T-cell (primary cell): ENCODE data around the gene CACNA1S. TPM values are rescaled to one million over a fixed set of nuclear protein-coding genes. Genes with fewer than 3 reads are reported as not detected.

Source experiments
- ATAC-seq, 4 experiments: fragments of 200-7000 bp in 3 of 4; fragments of 150-1000 bp in 1 of 4; cut with Tn5 transposase; replicated peaks in 1 of 4; 1 replicate in 3 of 4; 2 replicates in 1 of 4; pipeline ENCODE4 v1.10.0; 2021; ENCODE audit warnings: moderate library complexity in 3 of 4, mild to moderate bottlenecking in 2 of 4, moderate number of reproducible peaks in 1 of 4
- CTCF ChIA-PET, 2 donors: fragments of 300-600 bp; sonication (Branson Sonifier 250); formaldehyde crosslinking; loops; one replicate each; lab custom pipeline; 2022; ENCODE audit warnings: antibody characterized with exemption in 2 of 2; lab: Charles Lee
- POLR2A ChIA-PET, 2 donors: fragments of 300-600 bp; sonication (Branson Sonifier 250); formaldehyde crosslinking; loops; one replicate each; lab custom pipeline; 2022; ENCODE audit warnings: antibody characterized with exemption in 2 of 2; lab: Charles Lee
- DNase-seq, 35 experiments: peaks; one replicate each; pipeline versions ENCODE4 v3.0.0 to v3.0.0-alpha.2; 2013 to 2023
- H3K27ac ChIP-seq: one replicate; pipeline ENCODE4 v1.5.1; 2013; ENCODE audit warnings: low read length
- H3K27me3 ChIP-seq, 2 experiments: replicated peaks in 1 of 2; 1 replicate in 1 of 2; 2 replicates in 1 of 2; pipeline versions ENCODE4 v1.6.1 to v1.7.0; 2013; ENCODE audit warnings: low read length in 1 of 2, mixed read lengths in 1 of 2; ENCODE audit not compliant: control insufficient read depth in 2 of 2, insufficient read depth in 2 of 2; ENCODE audit errors: extremely low read depth in 1 of 2
- H3K36me3 ChIP-seq, 2 donors: 1 replicate in 1 of 2; 2 replicates in 1 of 2; pipeline versions ENCODE4 v1.6.1 to v1.7.0; 2013; ENCODE audit warnings: low read length in 1 of 2; ENCODE audit not compliant: control insufficient read depth in 2 of 2, insufficient read depth in 1 of 2; ENCODE audit errors: extremely low read depth in 1 of 2
- H3K4me1 ChIP-seq, 2 experiments: 1 replicate in 1 of 2; 2 replicates in 1 of 2; pipeline versions ENCODE4 v1.6.1 to v1.7.0; 2013; ENCODE audit warnings: low read length in 2 of 2, mixed read lengths in 1 of 2; ENCODE audit not compliant: insufficient read depth in 2 of 2, control insufficient read depth in 1 of 2; ENCODE audit errors: extremely low read depth in 1 of 2
- H3K4me3 ChIP-seq, 2 donors: 1 replicate in 1 of 2; 2 replicates in 1 of 2; pipeline versions ENCODE4 v1.5.1 to v1.7.0; 2013; ENCODE audit warnings: mild to moderate bottlenecking in 2 of 2, low read length in 1 of 2, moderate library complexity in 1 of 2; ENCODE audit not compliant: control insufficient read depth in 1 of 2; ENCODE audit errors: extremely low read depth in 1 of 2
- H3K9me3 ChIP-seq: 2 replicates; pipeline ENCODE4 v1.7.0; 2013
- H3K27ac Mint-ChIP-seq, 2 donors: one replicate each; pipeline ENCODE4 v1.8.0; 2020 to 2021; ENCODE audit warnings: mild to moderate bottlenecking in 2 of 2, mixed read lengths in 2 of 2
- H3K27me3 Mint-ChIP-seq, 2 donors: one replicate each; pipeline ENCODE4 v1.8.0; 2021 to 2022; ENCODE audit warnings: mixed read lengths in 2 of 2
- H3K36me3 Mint-ChIP-seq: one replicate; pipeline ENCODE4 v1.8.0; 2021; ENCODE audit warnings: mixed read lengths
- H3K4me1 Mint-ChIP-seq, 3 donors: one replicate each; pipeline ENCODE4 v1.8.0; 2020 to 2022; ENCODE audit warnings: mixed read lengths in 3 of 3, mild to moderate bottlenecking in 1 of 3
- H3K4me3 Mint-ChIP-seq, 3 donors: one replicate each; pipeline ENCODE4 v1.8.0; 2020 to 2022; ENCODE audit warnings: mild to moderate bottlenecking in 3 of 3, mixed read lengths in 3 of 3, moderate library complexity in 3 of 3
- H3K9me3 Mint-ChIP-seq, 3 donors: one replicate each; pipeline ENCODE4 v1.8.0; 2020 to 2022; ENCODE audit warnings: mixed read lengths in 3 of 3
- WGBS: methylation state at CpG from one replicate; pipeline ENCODE4 v1.1.5; 2013; ENCODE audit warnings: missing lambda C conversion rate; ENCODE audit not compliant: insufficient coverage; 5-methylcytosine and 5-hydroxymethylcytosine counted together
- total RNA-seq, 35 experiments: library from RNA in 6 of 35; stranded (reverse) in 6 of 35; fragments of 120-200 nt in 1 of 35; gene quantifications; one replicate each; pipeline versions ENCODE4 v1.2.1 to v1.2.4 and lab custom pipeline; 2013 to 2026

The CACNA1S gene
- total RNA-seq, 5 donors from 2014 or later (not counting 1 experiment from before 2014, with no cell fraction given), result not detected

DNA sequence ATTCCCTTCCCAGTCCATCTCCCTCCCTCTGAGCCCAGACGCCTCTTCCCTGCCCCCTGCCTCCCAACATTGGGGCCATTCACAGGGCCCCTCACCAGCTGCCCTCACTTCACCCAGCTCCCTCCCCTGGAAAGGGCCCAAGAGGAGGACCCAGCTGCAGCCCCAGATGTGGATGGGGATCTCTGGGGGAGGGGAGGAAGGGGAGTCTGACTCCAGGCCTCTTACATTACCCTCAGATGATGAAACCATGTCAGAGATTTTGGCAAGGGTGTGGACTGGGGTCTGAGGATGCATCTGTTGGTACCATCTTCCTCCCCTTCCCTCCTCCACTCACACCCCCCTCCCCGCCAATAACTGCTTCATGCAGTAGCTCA lies 87.6 kb downstream of the CACNA1S start:
- ATAC-seq (no peak), DNase-seq (no peak)
- H3K4me1 ChIP-seq, result peaks cover 35 to 59% of the 10 kb centered on the region in 2 experiments
- ChIA-PET POLR2A (interaction anchor here (0.5 to 0.6 kb wide), 2 partner anchors 89 to 862 kb away, joined by 3 to 6 read pairs; no protein-coding TSS in a partner anchor), CTCF (interaction anchor here (0.8 to 3.3 kb wide), 5 partner anchors 15 to 53 kb away, joined by 3 to 13 read pairs (median 9); no protein-coding TSS in a partner anchor)
- Mint-ChIP-seq H3K4me3 (peak overlapping the region in 1 of 3 donors; percentile 42), H3K4me1 (peaks cover 55 to 63% (median 63%) of the 10 kb centered on the region in 3 donors), H3K36me3 (no peaks in the 10 kb centered on the region), H3K9me3 (no peaks in the 10 kb centered on the region), H3K27me3 (no peaks in the 10 kb centered on the region), H3K27ac (peak overlapping the region in 1 of 2 donors; percentile 84)
- WGBS, result 100% methylated on average over 2 of the region's 2 CpGs
- no peaks in the 10 kb centered on the region for H3K36me3 ChIP-seq
- no peak overlapping the region for H3K27ac ChIP-seq
- no peaks in the 10 kb centered on the region for H3K9me3 ChIP-seq
- H3K4me3 ChIP-seq, result no peak overlapping the region
- H3K27me3 ChIP-seq, result no peaks in the 10 kb centered on the region

DNA sequence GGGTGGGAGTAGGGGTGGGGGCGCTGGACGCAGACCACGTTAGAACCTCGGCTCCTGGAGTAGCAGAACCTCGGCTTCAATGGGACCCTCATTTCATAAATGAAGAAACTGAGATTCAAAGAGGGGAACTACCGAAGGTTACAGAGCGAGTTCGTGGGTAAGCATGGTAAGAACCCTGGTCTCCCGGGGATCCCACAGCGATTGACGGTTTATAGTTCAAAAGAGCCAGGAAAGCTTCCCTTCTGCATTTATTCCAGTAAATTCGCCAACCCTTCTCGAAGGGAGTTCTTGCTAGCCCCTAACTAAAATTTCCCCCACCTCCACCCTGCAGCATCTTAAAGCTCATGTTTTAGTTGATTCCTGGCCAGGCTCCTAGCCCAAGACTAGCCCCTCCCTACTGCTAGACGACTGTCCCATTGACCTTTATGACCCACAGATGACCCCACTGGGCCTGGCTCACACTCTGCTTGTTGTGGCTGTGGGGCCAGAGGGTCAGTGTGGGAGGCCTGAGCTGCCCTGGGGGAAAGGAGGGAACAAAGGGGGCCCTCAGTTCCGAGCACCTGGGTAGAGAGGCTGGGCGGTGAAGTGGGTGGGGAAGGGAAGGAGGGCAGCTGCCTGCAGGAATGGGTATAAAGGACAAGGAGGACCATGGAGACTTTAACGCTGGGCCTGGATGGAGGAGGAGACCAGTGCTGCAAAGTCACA lies 88.2 kb downstream of the CACNA1S start:
- ChIA-PET POLR2A (interaction anchor here (0.5 to 0.6 kb wide), 2 partner anchors 90 to 862 kb away, joined by 3 to 6 read pairs; no protein-coding TSS in a partner anchor), CTCF (interaction anchor here (1.4 to 3.4 kb wide), 4 partner anchors 17 to 52 kb away, joined by 3 to 15 read pairs (median 12); no protein-coding TSS in a partner anchor)
- Histone ChIP-seq H3K9me3 (no peaks in the 10 kb centered on the region), H3K27ac (peak overlapping the region; percentile 15), H3K4me3 (no peak overlapping the region), H3K36me3 (no peaks in the 10 kb centered on the region), H3K27me3 (no peaks in the 10 kb centered on the region), H3K4me1 (peaks cover 38 to 64% of the 10 kb centered on the region in 2 experiments)
- WGBS, result 26% methylated on average over 8 of the region's 17 CpGs
- Mint-ChIP-seq H3K27ac (peak overlapping the region; percentile 19 to 84), H3K36me3 (peaks cover 2% of the 10 kb centered on the region), H3K4me1 (peaks cover 60 to 69% (median 68%) of the 10 kb centered on the region in 3 donors), H3K27me3 (no peaks in the 10 kb centered on the region), H3K4me3 (peak overlapping the region; percentile 21 to 58 (median 42)), H3K9me3 (no peaks in the 10 kb centered on the region)
- ATAC-seq (peak in 1 of 4 experiments; percentile 1), DNase-seq (no peak)

DNA sequence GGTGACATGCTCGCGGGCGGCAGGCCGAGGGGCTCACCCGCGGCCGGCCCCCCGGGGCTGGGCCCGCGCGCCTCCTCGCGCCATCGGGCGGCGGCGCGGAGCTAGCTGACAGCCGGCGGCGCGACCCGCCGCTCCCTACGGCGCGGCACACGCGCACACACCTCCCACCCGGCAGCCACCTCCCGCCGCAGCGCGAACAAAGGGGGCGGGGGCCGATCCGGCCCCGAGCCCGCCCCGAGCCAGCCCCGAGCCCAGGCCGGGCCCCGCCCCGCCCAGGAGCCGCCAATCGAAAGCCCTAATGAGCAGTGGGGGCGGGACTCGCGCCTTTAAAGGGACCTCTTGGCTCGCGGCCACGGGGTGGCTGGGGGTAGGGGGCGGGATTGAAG lies 88.7 kb downstream of the CACNA1S start, which contains the start of gene KIF21B:
Gene KIF21B (minus strand): TSS at position 198 of the 386 bp plus-strand sequence. CDS start 331 bp downstream, outside the sequence.
- H3K4me3 Mint-ChIP-seq, result peak within 1 kb of the TSS; percentile 89 to 99 (median 98)
- H3K9me3 ChIP-seq, result no peaks in the 10 kb centered on the region
- peaks cover 42 to 70% of the 10 kb centered on the region in 2 experiments for H3K4me1 ChIP-seq
- ATAC-seq (peak; percentile 81 to 88 (median 82)), DNase-seq (peak; percentile 82 to 94 (median 90))
- H3K27ac Mint-ChIP-seq, result peak within 1 kb of the TSS; percentile 99 to 100
- no peaks in the 10 kb centered on the region for H3K27me3 Mint-ChIP-seq
- H3K36me3 Mint-ChIP-seq, result peaks cover 2% of the 10 kb centered on the region
- POLR2A ChIA-PET, result no interaction called here
- 0% methylated on average over 40 of the region's 53 CpGs for WGBS
- peaks cover 66 to 73% (median 73%) of the 10 kb centered on the region in 3 donors for H3K4me1 Mint-ChIP-seq
- CTCF ChIA-PET, result interaction anchor here (1.4 to 3.4 kb wide), 3 partner anchors 44 to 51 kb away, joined by 3 to 15 read pairs (median 4); no protein-coding TSS in a partner anchor
- H3K36me3 ChIP-seq, result peaks cover 0 to under 1% of the 10 kb centered on the region in 2 donors
- H3K4me3 ChIP-seq, result peak within 1 kb of the TSS; percentile 80 to 94
- H3K27ac ChIP-seq, result peak within 1 kb of the TSS; percentile 88
- no peaks in the 10 kb centered on the region for H3K9me3 Mint-ChIP-seq
- no peaks in the 10 kb centered on the region for H3K27me3 ChIP-seq

DNA sequence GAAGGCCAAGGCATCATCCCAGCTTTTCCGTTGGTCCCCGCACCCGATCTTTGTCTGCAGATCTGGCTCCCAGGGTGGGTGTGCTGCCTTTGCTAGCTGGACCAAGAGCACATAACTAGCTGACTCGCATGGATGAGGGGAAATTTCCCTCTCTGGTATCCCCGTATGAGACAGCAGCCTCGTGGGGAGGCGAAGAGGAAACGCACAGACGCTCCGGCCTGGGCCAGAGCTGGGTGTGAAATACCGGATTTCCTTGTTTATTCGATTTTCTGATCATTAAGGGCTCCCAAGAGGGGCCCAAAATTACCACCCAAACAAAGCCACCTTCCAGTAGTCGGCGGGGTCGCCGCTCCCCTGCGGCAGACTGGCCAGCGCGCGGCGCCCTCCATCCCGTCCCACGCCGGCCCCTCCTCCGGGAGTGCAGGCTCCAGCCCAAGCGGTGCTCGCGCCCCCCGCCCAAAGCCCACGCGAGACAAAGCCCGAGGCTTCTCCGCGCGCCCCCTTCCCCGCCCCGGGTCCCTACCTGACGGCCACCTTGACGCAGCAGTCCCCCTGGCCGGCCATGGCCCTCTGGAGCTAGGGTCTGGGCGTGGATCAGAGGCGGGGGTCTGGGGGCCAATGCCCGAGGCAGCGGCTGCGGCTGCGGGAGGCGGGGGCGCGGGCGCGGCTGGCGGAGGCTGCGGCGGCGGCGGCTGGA lies 89.3 kb downstream of the CACNA1S start:
- H3K27me3 Mint-ChIP-seq, result no peaks in the 10 kb centered on the region
- WGBS, result under 1% methylated on average over 53 of the region's 56 CpGs
- no peaks in the 10 kb centered on the region for H3K27me3 ChIP-seq
- ChIA-PET CTCF (interaction anchor here (0.5 to 3.4 kb wide), 7 partner anchors 19 to 96 kb away, joined by 3 to 15 read pairs (median 4); no protein-coding TSS in a partner anchor), POLR2A (interaction anchor here in 1 of 2 donors (0.6 kb wide), 1 partner anchor 91 kb away, joined by 6 read pairs; no protein-coding TSS in a partner anchor)
- peak in 21 of 35 experiments; percentile 14 to 69 (median 33) for DNase-seq
- H3K4me3 Mint-ChIP-seq, result peak overlapping the region; percentile 89 to 99 (median 98)
- peak in 3 of 4 experiments; percentile 2 to 27 (median 20) for ATAC-seq
- no peaks in the 10 kb centered on the region for H3K9me3 Mint-ChIP-seq
- H3K4me1 Mint-ChIP-seq, result peaks cover 71 to 78% (median 78%) of the 10 kb centered on the region in 3 donors
- peaks cover 0 to 3% of the 10 kb centered on the region in 2 donors for H3K36me3 ChIP-seq
- H3K4me3 ChIP-seq, result peak overlapping the region; percentile 80 to 94
- no peaks in the 10 kb centered on the region for H3K9me3 ChIP-seq
- H3K4me1 ChIP-seq, result peaks cover 48 to 75% of the 10 kb centered on the region in 2 experiments
- H3K27ac Mint-ChIP-seq, result peak overlapping the region; percentile 99 to 100
- H3K27ac ChIP-seq, result peak overlapping the region; percentile 88
- H3K36me3 Mint-ChIP-seq, result peaks cover 2% of the 10 kb centered on the region

DNA sequence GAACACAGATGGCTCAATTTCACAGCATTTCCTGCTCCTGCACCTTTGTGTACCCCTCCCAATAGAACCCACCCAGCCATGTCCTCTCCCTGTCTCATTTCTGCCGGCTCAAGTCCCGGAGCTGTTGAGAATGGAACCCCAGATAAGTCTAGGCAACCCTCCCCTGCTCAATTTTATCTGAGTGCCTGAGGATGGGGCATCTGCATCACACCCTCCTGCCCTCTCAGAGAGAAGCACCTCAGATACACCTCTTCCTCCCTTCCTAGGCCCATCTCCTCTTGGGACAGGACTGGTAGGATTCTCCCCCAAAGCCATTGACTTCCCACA lies 89.8 kb downstream of the CACNA1S start:
- Histone ChIP-seq H3K27ac (peak overlapping the region; percentile 88), H3K36me3 (peaks cover 0 to 3% of the 10 kb centered on the region in 2 donors), H3K9me3 (no peaks in the 10 kb centered on the region), H3K27me3 (no peaks in the 10 kb centered on the region), H3K4me1 (peaks cover 52 to 80% of the 10 kb centered on the region in 2 experiments), H3K4me3 (peak overlapping the region; percentile 80 to 94)
- no peak for ATAC-seq
- DNase-seq, result peak in 2 of 35 experiments; percentile 9 to 24
- Mint-ChIP-seq H3K27me3 (no peaks in the 10 kb centered on the region), H3K9me3 (no peaks in the 10 kb centered on the region), H3K27ac (peak overlapping the region; percentile 99 to 100), H3K4me1 (peaks cover 76 to 84% (median 83%) of the 10 kb centered on the region in 3 donors), H3K36me3 (peaks cover 2% of the 10 kb centered on the region), H3K4me3 (peak overlapping the region; percentile 89 to 99 (median 98))
- CTCF ChIA-PET, result interaction anchor here (0.5 to 3.4 kb wide), 7 partner anchors 20 to 96 kb away, joined by 3 to 16 read pairs (median 4); no protein-coding TSS in a partner anchor
- 0% methylated on average over 2 of the region's 2 CpGs for WGBS
- POLR2A ChIA-PET, result interaction anchor here in 1 of 2 donors (0.6 kb wide), 1 partner anchor 91 kb away, joined by 6 read pairs; no protein-coding TSS in a partner anchor
